ENCODE data around the gene ADGRG1.

The ADGRG1 gene

GRCh38 chr16:57635266-57636097 lies 7.1 kb downstream of the ADGRG1 start:
- TF ChIP-seq CTCF (IDR thresholded peaks at IDR 0.05; ENCODE audit: low read depth, low read length, missing control alignments) = no peak
- no peak for DNase-seq (ENCODE audit: low read depth)
- H3K4me3 ChIP-seq (ENCODE audit: low read depth, low read length) = no peak overlapping the region
- in situ Hi-C loops (cut with HindIII; ENCODE audit: low sequenced_read_pairs) = no loop called here

- in situ Hi-C loops (cut with HindIII; ENCODE audit: low sequenced_read_pairs) = no loop called here
- TF ChIP-seq CTCF (IDR thresholded peaks at IDR 0.05; ENCODE audit: low read depth, low read length, missing control alignments) = no peak
- DNase-seq (ENCODE audit: low read depth) = no peak
- no peak overlapping the region for H3K4me3 ChIP-seq (ENCODE audit: low read depth, low read length)
Observed at GRCh38 chr16:57636184-57636583, 7.8 kb downstream of the ADGRG1 start.

GRCh38 chr16:57637020-57637419 lies 8.6 kb downstream of the ADGRG1 start:
- TF ChIP-seq CTCF (IDR thresholded peaks at IDR 0.05; ENCODE audit: low read depth, low read length, missing control alignments) = no peak
- DNase-seq (ENCODE audit: low read depth) = no peak
- in situ Hi-C loops (cut with HindIII; ENCODE audit: low sequenced_read_pairs) = no loop called here
- no peak overlapping the region for H3K4me3 ChIP-seq (ENCODE audit: low read depth, low read length)

- H3K4me3 ChIP-seq (ENCODE audit: low read depth, low read length) = no peak overlapping the region
- in situ Hi-C loops (cut with HindIII; ENCODE audit: low sequenced_read_pairs) = no loop called here
- no peak for TF ChIP-seq CTCF (IDR thresholded peaks at IDR 0.05; ENCODE audit: low read depth, low read length, missing control alignments)
- DNase-seq (ENCODE audit: low read depth) = no peak
Observed at GRCh38 chr16:57637424-57637823, 9.0 kb downstream of the ADGRG1 start.

GRCh38 chr16:57637965-57638364 lies 9.5 kb downstream of the ADGRG1 start:
- TF ChIP-seq CTCF (IDR thresholded peaks at IDR 0.05; ENCODE audit: low read depth, low read length, missing control alignments) = no peak
- in situ Hi-C loops (cut with HindIII; ENCODE audit: low sequenced_read_pairs) = no loop called here
- no peak overlapping the region for H3K4me3 ChIP-seq (ENCODE audit: low read depth, low read length)
- DNase-seq (ENCODE audit: low read depth) = no peak

- TF ChIP-seq CTCF (IDR thresholded peaks at IDR 0.05; ENCODE audit: low read depth, low read length, missing control alignments) = no peak
- DNase-seq (ENCODE audit: low read depth) = no peak
- H3K4me3 ChIP-seq (ENCODE audit: low read depth, low read length) = no peak overlapping the region
- in situ Hi-C loops (cut with HindIII; ENCODE audit: low sequenced_read_pairs) = no loop called here
Observed at GRCh38 chr16:57638381-57638780, 10.0 kb downstream of the ADGRG1 start.
